Measurements from ENCODE around the gene PAPPA.

Gene PAPPA

DNA sequence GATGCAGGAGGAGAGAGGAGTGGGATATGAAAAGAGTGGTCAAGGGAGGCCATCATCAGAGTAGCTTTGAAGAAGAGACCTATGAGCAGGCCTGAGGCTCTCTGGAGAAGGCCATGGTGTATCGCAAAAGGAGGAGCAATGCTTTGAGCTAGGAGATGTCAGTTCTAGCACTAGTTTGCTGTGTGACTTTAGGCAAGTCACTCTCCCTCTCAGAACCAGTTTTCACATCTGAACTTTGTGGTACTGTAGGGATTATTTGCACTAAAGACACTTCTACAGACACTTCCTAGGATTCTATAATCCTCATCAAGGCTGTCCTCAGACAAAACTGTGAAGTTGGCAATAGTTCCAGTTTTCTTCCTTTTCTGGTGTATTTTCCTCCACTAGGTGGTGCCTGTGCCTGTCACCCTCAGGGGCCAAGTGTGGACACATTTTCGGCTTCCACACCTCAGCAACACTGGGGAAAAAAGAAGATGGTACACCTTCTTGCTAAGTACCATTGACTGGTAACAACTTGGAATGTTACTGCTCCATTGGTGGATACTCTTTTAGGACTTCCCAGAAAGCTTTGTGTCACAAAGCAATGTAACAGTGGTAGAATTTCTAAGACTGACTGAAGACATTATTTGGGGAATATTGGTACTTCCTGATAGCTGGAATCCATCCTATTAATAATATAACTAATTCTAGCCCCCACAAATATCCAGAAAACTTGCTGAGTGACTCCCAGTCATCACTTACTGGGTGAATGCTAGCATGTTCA lies 9.9 kb downstream of the PAPPA start:
- Histone ChIP-seq H3K9me3 (ENCODE audit: insufficient read depth, low read length) (no peaks in the 10 kb centered on the region), H3K36me3 (replicated peaks; ENCODE audit: low read depth, low read length) (no peaks in the 10 kb centered on the region), H3K4me2 (ENCODE audit: low read length) (no peak overlapping the region), H3K4me3 (ENCODE audit: low read length) (no peak overlapping the region), H3K79me2 (ENCODE audit: low read length) (no peaks in the 10 kb centered on the region), H3K27me3 (ENCODE audit: low read depth, low read length) (peaks cover 40% of the 10 kb centered on the region), H3K9ac (ENCODE audit: low read length) (no peak overlapping the region), H3K27ac (ENCODE audit: low read length) (no peak overlapping the region), H3K4me1 (ENCODE audit: low read length) (peaks cover 6% of the 10 kb centered on the region), H2AFZ (ENCODE audit: low read depth, low read length) (no peak overlapping the region), H4K20me1 (ENCODE audit: insufficient read depth, low read length) (no peaks in the 10 kb centered on the region)
- TF ChIP-seq, protein P1, sequence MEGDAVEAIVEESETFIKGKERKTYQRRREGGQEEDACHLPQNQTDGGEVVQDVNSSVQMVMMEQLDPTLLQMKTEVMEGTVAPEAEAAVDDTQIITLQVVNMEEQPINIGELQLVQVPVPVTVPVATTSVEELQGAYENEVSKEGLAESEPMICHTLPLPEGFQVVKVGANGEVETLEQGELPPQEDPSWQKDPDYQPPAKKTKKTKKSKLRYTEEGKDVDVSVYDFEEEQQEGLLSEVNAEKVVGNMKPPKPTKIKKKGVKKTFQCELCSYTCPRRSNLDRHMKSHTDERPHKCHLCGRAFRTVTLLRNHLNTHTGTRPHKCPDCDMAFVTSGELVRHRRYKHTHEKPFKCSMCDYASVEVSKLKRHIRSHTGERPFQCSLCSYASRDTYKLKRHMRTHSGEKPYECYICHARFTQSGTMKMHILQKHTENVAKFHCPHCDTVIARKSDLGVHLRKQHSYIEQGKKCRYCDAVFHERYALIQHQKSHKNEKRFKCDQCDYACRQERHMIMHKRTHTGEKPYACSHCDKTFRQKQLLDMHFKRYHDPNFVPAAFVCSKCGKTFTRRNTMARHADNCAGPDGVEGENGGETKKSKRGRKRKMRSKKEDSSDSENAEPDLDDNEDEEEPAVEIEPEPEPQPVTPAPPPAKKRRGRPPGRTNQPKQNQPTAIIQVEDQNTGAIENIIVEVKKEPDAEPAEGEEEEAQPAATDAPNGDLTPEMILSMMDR (IDR thresholded peaks at IDR 0.05; ENCODE audit: low read depth, low read length) = peak; percentile 64
- TF ChIP-seq EZH2phosphoT487 (IDR thresholded peaks at IDR 0.05; ENCODE audit: low read depth) = no peak

DNA sequence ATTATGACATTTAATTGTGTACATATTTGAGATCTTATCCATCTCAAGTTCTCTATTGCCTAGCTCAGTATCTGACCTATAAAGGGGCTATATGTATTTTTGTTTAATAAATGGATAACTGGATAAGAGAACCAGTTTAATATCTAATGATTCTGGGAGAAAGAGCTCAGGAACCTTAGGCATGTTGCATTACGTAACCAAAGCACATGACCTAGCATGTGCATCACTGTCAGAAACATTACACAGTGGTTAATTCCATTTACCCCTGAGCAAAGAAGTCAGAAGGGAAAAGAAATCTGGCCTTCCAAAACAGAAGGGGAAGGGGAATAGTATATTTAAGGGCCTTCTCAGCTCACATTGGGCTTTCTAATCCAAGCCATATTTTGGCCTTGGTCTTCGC lies 12.3 kb downstream of the PAPPA start:
- no peak overlapping the region for H3K9ac ChIP-seq (ENCODE audit: low read length)
- H4K20me1 ChIP-seq (ENCODE audit: insufficient read depth, low read length) = no peaks in the 10 kb centered on the region
- peaks cover 6% of the 10 kb centered on the region for H3K4me1 ChIP-seq (ENCODE audit: low read length)
- no peak overlapping the region for H3K4me2 ChIP-seq (ENCODE audit: low read length)
- H3K79me2 ChIP-seq (ENCODE audit: low read length) = no peaks in the 10 kb centered on the region
- peaks cover 28% of the 10 kb centered on the region for H3K27me3 ChIP-seq (ENCODE audit: low read depth, low read length)
- TF ChIP-seq EZH2phosphoT487 (IDR thresholded peaks at IDR 0.05; ENCODE audit: low read depth) = no peak
- TF ChIP-seq, protein P1 (IDR thresholded peaks at IDR 0.05; ENCODE audit: low read depth, low read length) = no peak
- H3K9me3 ChIP-seq (ENCODE audit: insufficient read depth, low read length) = no peaks in the 10 kb centered on the region
- H3K36me3 ChIP-seq (replicated peaks; ENCODE audit: low read depth, low read length) = no peaks in the 10 kb centered on the region
- H3K27ac ChIP-seq (ENCODE audit: low read length) = no peak overlapping the region
- H2AFZ ChIP-seq (ENCODE audit: low read depth, low read length) = no peak overlapping the region
- no peak overlapping the region for H3K4me3 ChIP-seq (ENCODE audit: low read length)

DNA sequence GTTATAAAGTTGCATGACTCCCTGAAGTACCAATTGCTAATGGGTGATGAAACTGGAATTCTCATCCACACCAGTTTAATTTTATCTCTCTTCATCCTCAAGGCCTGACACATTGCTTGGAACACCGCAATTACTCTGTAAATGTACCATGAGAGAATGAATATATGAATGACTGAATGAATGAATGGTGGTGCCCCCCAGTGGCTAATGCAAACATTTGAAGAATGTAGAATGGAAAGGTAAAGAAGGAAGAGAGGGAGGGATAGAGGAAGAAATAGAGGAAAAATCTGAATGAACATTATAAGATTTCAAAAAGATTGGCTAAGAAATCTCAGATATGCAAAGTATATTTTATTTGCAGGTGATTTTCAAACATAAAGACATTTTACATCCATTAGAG lies 13.1 kb downstream of the PAPPA start:
- Histone ChIP-seq H3K4me2 (ENCODE audit: low read length) (no peak overlapping the region), H3K4me3 (ENCODE audit: low read length) (no peak overlapping the region), H3K27me3 (ENCODE audit: low read depth, low read length) (peaks cover 30% of the 10 kb centered on the region), H3K9me3 (ENCODE audit: insufficient read depth, low read length) (no peaks in the 10 kb centered on the region), H3K36me3 (replicated peaks; ENCODE audit: low read depth, low read length) (no peaks in the 10 kb centered on the region), H3K27ac (ENCODE audit: low read length) (no peak overlapping the region), H3K9ac (ENCODE audit: low read length) (no peak overlapping the region), H4K20me1 (ENCODE audit: insufficient read depth, low read length) (no peaks in the 10 kb centered on the region), H2AFZ (ENCODE audit: low read depth, low read length) (no peak overlapping the region), H3K79me2 (ENCODE audit: low read length) (no peaks in the 10 kb centered on the region), H3K4me1 (ENCODE audit: low read length) (peaks cover 4% of the 10 kb centered on the region)
- no peak for TF ChIP-seq EZH2phosphoT487 (IDR thresholded peaks at IDR 0.05; ENCODE audit: low read depth)
- TF ChIP-seq, protein P1 (IDR thresholded peaks at IDR 0.05; ENCODE audit: low read depth, low read length) = peak; percentile 61

DNA sequence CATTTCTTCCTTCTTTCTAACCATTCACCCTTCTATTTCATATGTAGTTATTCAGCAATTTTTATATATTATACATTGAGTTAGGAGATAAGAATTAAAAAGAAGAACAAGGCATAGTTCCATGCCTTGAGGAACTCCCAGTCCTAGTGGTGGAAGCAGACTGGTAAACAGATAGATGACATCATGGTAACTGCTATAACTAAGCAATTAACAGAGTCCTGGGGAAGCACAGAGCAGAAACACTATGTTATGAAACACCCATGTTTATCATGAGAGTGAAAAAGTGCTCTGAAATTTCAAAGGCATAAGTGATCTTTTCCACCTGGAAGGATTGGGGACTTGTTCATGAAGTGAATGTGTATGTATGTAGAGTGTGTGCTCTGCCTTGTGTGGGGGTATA lies 14.6 kb downstream of the PAPPA start:
- no peaks in the 10 kb centered on the region for H3K79me2 ChIP-seq (ENCODE audit: low read length)
- H3K27me3 ChIP-seq (ENCODE audit: low read depth, low read length) = peaks cover 37% of the 10 kb centered on the region
- H3K9ac ChIP-seq (ENCODE audit: low read length) = no peak overlapping the region
- TF ChIP-seq EZH2phosphoT487 (IDR thresholded peaks at IDR 0.05; ENCODE audit: low read depth) = no peak
- TF ChIP-seq, protein P1 (IDR thresholded peaks at IDR 0.05; ENCODE audit: low read depth, low read length) = no peak
- no peaks in the 10 kb centered on the region for H3K36me3 ChIP-seq (replicated peaks; ENCODE audit: low read depth, low read length)
- H3K4me1 ChIP-seq (ENCODE audit: low read length) = no peaks in the 10 kb centered on the region
- no peaks in the 10 kb centered on the region for H4K20me1 ChIP-seq (ENCODE audit: insufficient read depth, low read length)
- H3K27ac ChIP-seq (ENCODE audit: low read length) = no peak overlapping the region
- H2AFZ ChIP-seq (ENCODE audit: low read depth, low read length) = no peak overlapping the region
- H3K9me3 ChIP-seq (ENCODE audit: insufficient read depth, low read length) = no peaks in the 10 kb centered on the region
- H3K4me2 ChIP-seq (ENCODE audit: low read length) = no peak overlapping the region
- H3K4me3 ChIP-seq (ENCODE audit: low read length) = no peak overlapping the region
